CD4-positive, alpha-beta T cell treated with Interleukin-6 at 100 ng/mL for 8 hours (primary cell): ENCODE measurements around the gene TMPRSS13.
"Not testable (repeated sequence)": the region's sequence is repeated elsewhere in the genome, so short reads cannot be mapped to it uniquely, and the experiment has no call there.

Experiments used
- DNase-seq: peaks from one replicate; pipeline ENCODE4 v3.0.0-alpha.2; 2020; ENCODE audit warnings: mixed read lengths, low spot score

The TMPRSS13 gene

GRCh38 chr11:117950301-117950700 is 21.1 kb upstream of the TMPRSS13 start:
- peak; percentile 83 for DNase-seq

- DNase-seq = no peak
These were observed 19.9 kb upstream of the TMPRSS13 start for GRCh38 chr11:117949062-117949461.

- DNase-seq = not testable (repeated sequence)
These were observed 19.3 kb upstream of the TMPRSS13 start for GRCh38 chr11:117948466-117948865.

- DNase-seq = not testable (repeated sequence)
These were observed 18.5 kb upstream of the TMPRSS13 start for GRCh38 chr11:117947751-117948150.

- peak; percentile 80 for DNase-seq
These were observed 17.8 kb upstream of the TMPRSS13 start for GRCh38 chr11:117946842-117947526.

GRCh38 chr11:117946156-117946841 is 17.1 kb upstream of the TMPRSS13 start:
- no peak for DNase-seq

GRCh38 chr11:117945047-117945810 is 16.0 kb upstream of the TMPRSS13 start:
- no peak for DNase-seq

GRCh38 chr11:117944554-117944953 is 15.4 kb upstream of the TMPRSS13 start:
- no peak for DNase-seq

GRCh38 chr11:117941976-117942654 is 12.9 kb upstream of the TMPRSS13 start:
- DNase-seq = no peak

- DNase-seq = no peak
These were observed 12.0 kb upstream of the TMPRSS13 start for GRCh38 chr11:117941163-117941707.

- no peak for DNase-seq
These were observed 11.5 kb upstream of the TMPRSS13 start for GRCh38 chr11:117940736-117941135.

- DNase-seq = no peak
These were observed 7.8 kb upstream of the TMPRSS13 start for GRCh38 chr11:117936973-117937372.

GRCh38 chr11:117934526-117935307 is 5.5 kb upstream of the TMPRSS13 start:
- DNase-seq = no peak

- no peak for DNase-seq
These were observed 4.7 kb upstream of the TMPRSS13 start for GRCh38 chr11:117933930-117934329.

GRCh38 chr11:117933475-117933874 is 4.3 kb upstream of the TMPRSS13 start:
- no peak for DNase-seq

- DNase-seq = no peak
These were observed 3.7 kb upstream of the TMPRSS13 start for GRCh38 chr11:117932947-117933346.

- no peak for DNase-seq
These were observed 3.2 kb upstream of the TMPRSS13 start for GRCh38 chr11:117932426-117932825.

GRCh38 chr11:117931971-117932370 is 2.8 kb upstream of the TMPRSS13 start:
- DNase-seq = no peak

- DNase-seq = no peak
These were observed 2.2 kb upstream of the TMPRSS13 start for GRCh38 chr11:117931331-117931950.

- no peak for DNase-seq
These were observed 1.6 kb upstream of the TMPRSS13 start for GRCh38 chr11:117930668-117931330.
